NCI-H2029 (cell line): ENCODE data around the gene ZFR2.
"Not testable (repeated sequence)": the region's sequence is repeated elsewhere in the genome, so short reads cannot be mapped to it uniquely, and the experiment has no call there.

Experiments
- DNase-seq: peaks from one replicate; lab custom pipeline; 2025; lab: John Stamatoyannopoulos, UW

Gene ZFR2

DNA sequence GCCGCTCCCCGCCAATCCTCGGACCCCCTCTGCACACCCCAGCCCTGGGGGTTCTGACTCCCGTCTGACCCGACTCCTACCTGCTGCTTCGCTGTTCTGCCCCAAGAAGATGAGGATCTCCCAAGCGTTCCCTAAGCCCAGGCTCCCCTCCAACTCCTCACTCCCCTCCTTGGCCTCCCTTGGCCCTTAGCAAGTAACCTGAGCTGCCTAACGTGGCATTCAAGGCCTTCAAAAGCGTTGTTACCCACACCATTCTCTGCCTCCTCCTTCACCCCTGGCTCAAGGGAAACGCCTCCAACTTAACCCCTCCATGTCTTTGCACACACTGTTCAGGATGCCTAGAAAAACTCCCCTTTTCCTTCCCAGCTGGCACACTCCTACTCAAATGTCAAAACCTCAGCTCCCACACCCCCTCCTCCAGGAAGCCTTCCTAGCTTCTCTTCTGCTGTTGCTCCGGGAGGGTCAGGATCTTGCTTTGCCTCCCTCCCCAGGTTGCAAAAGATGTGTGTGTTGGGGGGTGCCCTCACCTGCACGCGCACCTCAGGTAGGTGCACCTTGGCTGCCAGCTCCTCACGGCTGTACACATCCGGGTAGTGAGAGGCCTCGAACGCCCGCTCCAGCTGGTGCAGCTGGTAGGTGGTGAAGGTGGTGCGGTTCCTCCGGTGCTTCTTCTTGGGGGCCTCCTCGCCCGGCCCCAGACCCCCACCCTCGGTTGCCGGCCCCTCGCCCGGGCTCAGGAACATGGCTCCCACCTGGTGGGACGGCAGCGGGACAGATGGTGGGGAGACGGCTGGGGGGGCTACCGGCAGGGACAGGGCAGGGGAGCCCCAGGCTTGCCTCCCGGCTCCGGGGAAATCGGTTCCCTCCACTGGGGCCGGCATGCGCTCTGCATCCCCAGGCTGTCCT is 97.6 kb downstream of the ZFR2 start:
- no peak for DNase-seq

DNA sequence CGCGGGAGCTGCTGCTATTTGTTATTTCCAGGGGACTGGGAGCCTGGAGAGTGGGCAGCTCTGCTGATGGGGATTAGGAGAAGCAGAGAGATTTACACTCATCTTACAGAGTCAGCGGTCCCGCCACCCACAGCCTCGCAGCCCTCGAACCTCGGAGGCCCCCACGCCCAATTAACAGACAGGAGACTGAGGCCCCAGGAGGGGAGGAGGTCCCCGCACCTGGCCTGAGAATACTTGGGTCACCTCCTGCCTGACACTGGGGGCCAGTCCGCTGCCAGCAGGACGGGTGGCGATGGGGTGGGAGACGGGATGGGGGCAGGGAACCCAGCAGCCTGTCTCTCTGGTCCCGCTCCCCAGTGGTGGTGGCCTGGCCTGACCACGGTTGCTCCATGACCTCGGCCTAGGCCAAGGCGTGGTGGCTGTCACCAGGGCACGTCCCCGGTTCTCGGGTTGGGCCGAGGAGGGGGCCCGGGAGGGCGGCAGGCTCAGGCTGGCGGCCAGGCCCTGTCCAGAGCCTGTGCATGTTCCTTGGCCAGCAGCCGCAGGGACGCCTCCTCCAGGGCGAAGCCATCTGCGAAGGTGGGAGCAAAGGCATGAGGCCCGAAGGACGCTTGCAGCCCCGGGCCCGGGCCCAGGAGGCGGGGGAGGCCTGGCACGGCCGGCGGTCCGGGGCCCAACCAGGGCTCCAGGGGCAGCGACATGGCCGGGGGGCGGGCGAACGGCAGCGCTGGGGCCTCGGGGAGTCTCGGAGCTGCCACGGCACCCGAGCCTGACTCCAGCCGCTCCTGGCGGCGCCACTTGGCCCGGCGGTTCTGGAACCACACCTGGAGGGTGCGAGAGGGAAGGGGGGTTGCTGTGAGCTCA is 98.5 kb downstream of the ZFR2 start:
- DNase-seq: no peak

DNA sequence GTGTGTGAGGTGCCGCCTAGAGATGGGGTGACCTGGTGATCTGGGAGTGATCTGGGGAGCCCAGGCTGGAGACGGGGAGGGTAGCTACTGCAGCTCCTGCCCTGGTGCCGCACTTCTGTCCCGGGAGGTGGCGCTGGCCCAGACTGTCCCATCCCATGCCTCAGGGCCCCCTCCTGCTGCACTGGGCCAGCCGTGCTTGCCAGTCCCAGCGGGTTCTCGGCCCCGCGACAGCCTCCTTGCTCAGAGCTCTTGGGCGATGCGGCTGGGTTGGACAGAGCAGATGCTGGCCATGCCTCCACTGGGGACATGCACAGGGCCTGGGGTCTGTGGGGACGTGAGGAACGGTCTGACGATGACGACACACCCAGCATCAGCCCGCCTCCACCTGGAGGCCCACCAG is 99.3 kb downstream of the ZFR2 start:
- DNase-seq: no peak

DNA sequence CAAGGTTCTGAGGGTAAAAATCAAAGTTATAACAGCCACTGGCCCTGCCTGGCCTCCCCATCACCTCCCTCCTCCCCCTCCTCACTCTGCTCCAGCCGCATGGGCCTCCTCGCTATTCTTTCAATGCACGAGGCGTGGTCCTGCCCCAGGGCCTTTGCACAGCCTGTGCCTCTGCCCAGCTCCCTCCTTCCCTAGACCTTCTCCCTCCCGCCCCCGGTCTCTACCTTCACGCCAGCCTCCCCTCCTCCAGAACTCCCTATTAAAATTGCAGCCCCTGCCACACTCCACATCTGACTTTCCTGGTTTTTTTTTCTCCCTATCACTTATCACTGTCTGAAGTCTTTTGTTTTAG is 100.1 kb downstream of the ZFR2 start:
- DNase-seq: no peak

DNA sequence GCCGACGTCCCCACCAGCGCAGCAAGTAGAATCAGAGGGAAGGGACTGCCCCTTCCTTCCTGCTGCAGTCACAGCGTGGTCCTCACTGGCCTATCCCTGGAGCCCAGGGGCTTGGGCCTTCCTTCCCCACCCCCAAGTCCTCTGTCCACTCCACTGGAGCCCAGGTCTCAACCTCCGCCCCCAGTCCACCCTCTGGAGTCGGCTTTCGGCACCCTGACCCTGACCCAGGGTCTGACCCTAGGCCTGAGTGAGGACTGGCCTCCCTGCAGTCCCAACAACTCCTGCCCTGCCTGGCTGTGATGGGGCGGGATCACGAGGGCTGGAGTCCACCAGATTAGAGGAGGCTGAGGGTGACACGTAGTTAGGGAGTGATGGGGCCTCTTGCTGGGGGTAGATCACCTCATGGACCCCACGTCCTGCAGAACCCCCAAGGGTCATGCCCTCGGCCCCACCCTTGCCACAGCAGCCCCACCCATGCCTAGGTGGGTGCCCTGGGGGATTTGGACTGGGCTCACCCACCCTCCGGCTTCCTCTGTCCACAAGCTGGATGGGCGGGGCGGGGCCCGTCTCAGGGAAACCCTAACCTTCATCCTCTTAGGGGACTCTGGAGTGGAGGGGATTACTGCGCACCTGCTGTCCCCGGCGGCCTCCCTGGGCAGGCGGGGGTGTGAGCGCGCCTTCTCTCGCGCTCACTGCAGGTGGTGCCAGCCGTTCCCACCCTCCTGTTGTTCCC is 100.7 kb downstream of the ZFR2 start:
- no peak for DNase-seq

DNA sequence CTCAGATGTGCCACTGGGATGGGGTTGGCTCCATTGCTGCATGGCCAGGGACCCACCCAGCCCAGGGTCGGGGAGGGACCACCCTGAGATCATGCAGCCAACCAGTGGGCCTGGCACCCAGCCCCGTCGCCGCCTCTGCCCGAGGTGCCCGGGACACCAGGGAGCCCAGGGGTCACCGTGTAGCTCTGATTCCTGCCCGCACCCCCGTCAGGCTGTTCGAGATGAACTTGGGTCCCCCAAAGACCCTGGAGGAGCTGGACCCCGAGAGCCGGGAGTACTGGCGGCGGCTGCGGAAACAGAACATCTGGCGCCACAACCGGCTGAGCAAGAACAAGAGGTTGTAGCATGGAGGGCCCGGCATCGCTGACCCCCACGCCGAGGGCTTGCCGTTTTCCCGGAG is 101.8 kb downstream of the ZFR2 start:
- no peak for DNase-seq

DNA sequence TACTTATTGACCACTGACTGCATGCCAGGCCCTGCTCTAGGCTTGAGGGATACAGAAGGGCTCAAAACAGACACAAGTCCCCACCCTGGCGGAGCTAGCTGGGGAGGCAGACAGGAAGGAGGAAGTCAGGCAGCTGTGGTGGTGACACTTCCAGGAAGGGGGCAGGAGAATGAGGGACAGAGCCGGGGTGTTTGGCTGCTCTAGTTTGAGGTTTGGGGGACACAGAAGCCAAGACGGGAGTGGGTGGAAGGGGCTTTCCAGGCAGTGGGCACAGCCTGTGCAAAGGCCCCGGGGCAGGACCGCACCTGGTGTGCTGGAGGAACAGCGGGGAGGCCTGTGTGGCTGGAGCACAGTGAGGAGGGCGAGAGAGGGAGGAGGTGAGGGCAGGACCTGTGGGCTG is 102.3 kb downstream of the ZFR2 start:
- no peak for DNase-seq

DNA sequence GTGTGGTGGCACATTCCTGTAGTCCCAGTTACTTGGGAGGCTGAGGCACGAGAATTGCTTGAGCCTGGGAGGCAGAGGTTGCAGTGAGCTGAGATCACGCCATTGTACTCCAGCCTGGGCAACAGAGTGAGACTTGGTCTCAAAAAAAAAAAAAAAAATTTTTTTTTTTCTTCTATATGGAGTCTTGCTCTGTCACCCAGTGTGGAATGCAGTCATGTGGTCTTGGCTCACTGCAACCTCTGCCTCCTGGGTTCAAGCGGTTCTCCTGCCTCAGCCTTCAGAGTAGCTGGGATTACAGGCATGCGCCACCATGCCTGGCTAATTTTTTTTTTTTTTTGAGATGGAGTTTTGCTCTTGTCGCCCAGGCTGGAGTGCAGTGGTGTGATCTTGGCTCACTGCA is 103.1 kb downstream of the ZFR2 start:
- not testable (repeated sequence) for DNase-seq

DNA sequence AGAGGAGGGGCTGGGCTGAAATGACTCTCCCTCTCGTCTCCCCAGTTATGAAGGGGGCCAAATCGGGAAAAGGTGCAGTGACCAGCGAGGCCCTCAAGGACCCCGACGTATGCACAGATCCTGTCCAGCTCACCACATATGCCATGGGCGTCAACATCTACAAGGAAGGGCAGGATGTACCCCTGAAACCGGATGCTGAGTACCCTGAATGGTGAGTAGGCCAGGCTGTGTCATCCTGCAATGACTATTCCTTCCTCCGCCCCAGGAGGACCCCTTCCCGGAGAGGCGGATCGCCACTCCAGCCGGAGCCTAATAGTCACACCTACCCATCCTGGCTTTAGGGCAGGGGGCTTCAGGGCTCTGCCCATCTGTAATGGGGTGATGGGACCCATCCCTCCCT is 103.7 kb downstream of the ZFR2 start:
- no peak for DNase-seq

DNA sequence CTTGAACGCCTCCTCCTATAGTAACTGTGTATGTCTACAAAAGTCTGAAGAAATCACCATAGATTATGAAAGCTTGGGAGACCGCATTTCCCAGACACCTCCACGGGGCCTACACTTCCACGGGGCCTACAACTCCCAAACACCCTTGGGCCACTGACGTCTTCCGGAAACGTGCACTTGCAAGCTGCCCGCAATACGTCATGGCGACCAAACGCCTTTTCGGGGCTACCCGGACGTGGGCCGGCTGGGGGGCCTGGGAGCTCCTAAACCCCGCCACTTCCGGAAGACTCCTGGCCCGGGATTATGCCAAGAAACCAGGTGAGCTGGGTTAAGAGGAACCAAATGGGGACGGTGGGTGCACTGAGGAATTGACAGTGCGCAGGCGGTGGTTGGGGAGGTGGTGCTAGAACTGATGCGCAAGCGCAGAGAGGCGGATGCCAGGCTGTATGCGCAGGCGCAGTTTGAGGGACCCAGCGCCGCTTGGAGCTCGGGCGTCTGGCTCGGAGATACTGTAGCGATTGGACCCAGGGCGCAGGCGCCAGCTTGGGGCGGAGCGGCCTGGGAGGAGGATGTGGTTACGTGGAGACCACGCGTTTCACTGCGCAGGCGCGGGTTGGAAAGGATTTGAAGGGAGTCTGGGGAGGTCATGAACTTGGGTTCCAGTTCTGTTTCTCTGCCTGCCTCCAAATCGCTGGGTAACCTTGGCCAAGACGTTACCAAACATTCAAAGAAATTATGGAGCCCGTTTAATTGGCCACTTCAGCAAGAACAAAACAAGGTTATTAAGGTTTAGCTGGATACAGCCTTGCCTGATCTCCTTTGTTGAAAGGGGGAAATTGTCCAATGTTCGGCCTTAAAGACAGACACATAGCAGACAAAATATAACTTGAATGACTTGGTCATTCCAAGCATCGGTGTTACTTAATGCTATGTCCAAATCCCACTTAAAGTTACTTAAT is 106.1 kb downstream of the ZFR2 start, which contains the start of gene MRPL54:
TSS of gene MRPL54 (plus strand) at position 182 of the 959 bp plus-strand sequence. CDS start at position 201, 19 bp downstream.
- DNase-seq: peak; percentile 97

DNA sequence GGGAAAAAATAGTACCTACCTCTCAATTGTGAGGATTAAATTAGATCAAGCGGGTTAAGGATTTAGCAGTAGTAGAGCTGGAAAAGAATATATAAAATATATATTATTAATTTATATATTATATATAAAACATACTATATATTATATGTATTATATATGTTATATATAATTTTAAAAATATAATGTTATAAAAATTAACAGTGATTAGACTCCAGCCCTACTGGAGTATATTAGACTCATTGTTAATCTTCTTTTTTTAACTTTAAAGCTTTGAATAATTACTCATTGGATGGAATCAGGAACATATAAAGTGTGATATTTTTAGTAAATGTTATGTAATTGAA is 106.7 kb downstream of the ZFR2 start:
- no peak for DNase-seq

DNA sequence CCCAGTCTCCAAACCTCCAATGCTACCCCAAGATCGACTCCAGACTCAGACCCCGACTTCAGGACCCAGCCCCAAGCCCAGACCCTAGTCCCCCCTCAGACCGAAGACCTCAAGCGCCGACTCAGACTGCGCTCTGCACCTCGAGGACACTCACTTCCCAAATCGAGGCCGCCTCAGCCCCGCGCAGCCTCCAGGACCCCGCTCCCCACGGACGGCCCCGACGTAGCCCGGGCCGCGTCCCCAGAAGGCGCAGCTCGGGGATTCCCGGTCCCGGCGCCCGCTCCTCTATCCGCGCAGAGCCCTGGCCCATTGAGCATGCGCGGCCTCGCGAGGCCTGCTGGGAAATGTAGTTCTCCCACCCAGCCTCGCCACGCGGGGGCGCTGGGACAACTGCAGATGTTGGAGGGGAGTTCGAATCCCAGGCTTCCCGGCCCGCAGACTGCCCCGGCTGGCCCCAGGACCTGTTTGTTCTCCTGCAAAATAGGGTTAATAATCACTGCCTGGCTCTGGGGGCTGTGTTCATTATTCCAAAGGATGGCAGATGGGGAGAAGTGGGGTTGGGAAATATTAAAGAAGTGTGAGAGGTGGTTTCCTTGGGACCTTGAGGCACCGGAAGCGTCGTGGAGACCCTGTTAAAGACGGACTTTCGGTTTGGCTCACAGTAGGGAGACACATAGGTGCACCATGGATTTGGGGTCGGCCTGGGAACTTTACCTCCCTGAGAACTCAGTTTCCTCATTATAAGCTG is 107.3 kb downstream of the ZFR2 start, which contains the start of gene APBA3:
TSS of gene APBA3 (minus strand) at position 311 of the 748 bp plus-strand sequence. CDS start 1,428 bp downstream, outside the sequence.
- peak; percentile 76 for DNase-seq

DNA sequence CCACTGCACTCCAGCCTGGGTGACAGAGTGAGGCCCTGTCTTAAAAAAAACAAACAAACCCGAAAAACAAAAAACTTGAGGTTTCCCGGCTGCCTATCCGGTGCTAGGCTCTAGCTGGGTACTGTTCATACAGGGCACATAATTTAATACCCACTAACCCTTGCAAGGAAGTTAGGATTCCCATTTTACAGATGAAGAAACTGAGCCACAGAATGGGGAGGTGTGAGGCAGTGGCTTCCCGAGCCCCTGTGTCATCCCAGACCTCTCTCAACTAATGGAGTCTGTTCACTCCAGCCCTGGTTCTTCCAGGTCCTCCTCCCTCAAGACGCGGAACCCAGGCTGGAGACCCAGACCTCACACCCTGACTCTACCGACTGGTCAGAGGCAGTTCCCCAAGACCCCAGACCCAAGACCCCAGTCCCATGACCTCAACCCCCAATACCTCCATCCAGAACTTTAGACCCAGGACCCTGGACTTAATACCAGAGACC is 107.9 kb downstream of the ZFR2 start:
- DNase-seq: no peak

DNA sequence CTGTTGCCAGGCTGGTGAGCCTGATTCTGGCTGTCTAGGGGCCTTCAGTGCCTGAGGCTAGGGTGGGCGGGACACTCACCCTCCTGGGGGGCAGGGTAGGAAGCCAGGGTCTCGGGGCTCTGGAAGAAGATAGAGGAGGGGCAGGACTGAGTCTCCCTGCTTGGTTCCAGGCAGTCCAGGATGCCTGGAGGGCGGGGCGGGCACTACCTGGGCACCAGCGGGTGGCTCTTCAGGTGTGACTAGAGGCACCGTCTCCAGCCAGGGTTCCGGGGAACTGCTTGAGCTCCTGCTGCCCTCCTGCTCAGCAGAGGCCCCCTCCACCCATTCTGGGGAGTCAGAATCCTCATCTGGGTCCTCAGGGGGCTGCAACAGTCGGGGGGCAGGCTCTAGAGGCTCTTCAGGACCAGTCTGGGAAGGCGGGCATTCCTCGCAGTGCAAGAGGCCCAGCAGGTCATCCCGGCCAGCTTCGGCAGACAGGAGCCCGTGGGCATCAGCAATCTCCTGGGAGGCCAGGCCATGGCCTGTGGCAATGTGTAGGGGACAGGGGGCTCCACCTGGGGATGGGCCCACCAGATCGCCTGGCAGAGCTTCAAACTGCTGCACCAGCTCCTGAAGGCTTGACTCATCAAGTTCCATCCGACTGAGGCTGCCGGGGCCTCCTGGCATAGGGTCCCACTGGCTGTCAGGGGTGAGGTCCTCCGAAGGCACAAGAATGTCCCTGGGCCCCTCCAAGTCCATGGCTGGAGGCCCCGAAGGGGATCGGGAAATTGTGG is 109.2 kb downstream of the ZFR2 start:
- DNase-seq: no peak

DNA sequence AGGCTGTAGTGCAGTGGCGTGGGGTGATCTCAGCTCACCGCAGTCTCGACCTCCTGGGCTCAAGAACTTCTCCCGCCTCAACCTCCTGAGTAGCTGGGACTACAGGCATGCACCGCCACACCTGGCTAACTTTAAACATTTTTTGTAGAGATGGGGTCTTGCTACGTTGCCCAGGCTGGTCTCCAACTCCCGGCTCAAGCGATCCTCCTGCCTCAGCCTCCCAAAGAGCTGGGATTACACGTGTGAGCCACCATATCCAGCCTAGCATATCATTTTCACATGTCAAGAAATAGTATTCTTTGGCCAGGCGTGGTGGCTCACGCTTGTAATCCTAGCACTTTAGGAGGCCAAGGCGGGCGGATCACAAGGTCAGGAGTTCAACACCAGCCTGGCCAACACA is 110.5 kb downstream of the ZFR2 start:
- not testable (repeated sequence) for DNase-seq

DNA sequence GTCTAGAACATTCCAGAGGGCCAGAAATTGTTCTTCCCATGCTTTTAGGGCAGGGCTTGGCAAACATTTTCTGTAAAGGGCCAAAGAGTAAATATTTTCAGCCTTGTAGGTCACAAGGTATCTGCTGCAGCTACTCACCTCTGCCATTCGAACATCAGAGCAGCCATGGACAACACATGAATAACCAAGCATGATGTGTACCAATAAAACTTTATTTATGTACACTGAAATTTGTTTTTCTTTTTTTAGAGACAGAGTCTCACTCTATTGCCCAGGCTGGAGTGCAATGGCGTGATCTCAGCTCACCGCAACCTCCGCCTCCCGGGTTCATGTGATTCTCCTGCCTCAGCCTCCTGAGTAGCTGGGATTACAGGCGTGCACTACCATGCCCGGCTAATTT is 111.1 kb downstream of the ZFR2 start:
- not testable (repeated sequence) for DNase-seq
